GM19043 (cell line): ENCODE data around the gene DEPDC1B.
"Not testable (repeated sequence)": the region's sequence is repeated elsewhere in the genome, so short reads cannot be mapped to it uniquely, and the experiment has no call there.

ENCODE experiments used
- ATAC-seq: cut with Tn5 transposase; IDR thresholded peaks from one replicate; pipeline ENCODE4 v1.9.1; 2021; ENCODE audit warnings: low read depth; ENCODE audit not compliant: unreplicated experiment

DEPDC1B gene

DNA sequence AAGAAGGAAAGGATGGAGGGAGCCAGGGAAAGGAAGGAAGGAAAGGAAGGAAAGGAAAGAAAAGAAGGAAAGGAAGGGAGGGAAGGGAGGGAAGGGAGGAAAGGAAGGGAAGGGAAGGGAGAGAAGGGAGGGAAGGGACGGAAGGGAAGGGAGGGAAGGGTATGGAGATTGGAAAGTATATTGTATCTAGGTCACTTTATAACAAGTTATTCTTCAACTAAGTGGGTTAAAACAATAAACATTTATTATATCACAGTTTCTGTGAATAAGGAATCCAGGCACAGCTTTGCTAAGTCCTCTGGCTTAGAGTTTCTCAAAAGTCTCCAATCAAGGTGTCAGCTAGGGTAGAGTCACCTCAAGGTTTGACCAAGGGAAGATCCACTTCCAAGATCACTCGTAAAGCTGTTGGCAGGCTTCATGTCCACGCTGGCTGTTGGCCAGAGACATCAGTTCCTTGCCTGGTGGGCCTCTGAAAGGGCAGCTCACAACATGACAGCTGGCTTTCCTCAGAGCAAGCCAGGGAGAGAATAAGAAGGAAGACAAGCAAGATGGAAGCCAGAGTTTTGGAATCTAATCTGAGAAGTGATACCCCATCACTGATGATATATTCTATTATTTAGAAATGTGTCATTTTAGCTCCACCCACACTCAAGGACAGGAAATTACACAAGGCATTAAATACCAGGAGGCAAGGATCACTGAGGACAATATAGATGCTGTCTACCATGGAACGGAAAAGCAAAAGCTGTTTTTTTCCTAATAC, 105.1 kb downstream of the DEPDC1B start:
- ATAC-seq, result no peak

DNA sequence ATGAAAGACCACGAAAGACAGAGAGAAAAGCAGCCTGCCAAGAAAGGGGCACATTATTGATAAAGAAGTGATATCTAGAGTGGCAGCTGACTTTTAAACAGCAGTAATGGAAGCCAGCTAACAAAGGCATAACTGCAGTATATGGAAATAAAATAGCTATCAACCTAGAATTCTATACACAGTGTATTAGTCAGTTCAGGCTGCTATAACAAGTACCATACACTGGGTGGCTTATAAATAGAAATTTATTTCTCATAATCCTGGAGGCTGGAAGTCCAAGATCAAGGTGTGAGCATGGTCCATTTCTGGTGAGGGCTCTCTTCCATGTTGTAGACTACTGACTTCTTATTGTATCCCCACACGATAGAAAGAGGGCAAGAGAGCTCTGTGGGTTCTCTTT, 109.8 kb downstream of the DEPDC1B start:
- no peak for ATAC-seq

DNA sequence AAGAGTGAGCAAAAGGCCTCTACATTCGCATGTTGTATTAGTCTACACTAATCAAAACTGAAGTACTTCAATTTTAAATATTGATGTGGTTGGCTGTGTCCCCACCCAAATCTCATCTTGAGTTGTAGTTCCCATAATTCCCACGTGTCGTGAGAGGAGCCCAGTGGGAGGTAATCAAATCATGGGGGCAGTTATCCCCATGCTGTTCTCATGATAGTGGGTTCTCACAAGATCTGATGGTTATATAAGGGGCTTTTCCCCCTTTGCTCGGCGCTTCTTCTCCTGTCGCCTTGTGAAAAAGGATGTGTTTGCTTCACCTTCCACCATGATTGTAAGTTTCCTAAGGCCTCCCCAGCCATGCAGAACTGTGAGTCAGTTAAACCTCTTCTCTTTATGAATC, 112.7 kb downstream of the DEPDC1B start:
- not testable (repeated sequence) for ATAC-seq

DNA sequence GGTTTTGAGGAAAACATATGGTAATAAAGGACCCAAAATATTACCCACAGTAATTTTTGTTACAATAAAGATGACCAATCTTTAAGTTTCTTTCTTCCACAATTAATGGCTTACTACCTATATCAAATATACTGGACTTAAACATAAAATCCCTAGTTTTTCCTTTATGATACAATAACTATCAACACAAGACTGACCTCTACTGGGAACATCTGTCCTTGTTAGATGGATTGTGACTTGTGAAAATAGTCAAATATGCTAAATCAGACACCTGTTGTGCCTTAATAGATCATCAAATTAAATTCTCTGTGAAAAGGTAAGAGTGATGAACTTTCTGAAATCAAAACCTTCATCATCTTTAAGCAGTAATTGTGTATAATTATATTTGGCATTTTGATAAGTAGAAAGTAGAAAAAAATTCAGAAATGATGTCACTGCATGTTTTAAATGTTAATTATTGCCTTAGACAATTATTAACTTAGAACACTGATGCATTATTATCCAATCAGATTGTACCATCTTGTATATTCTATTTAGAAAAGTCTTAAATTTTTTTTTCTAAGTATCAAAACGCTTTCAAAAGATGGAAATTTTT, 113.6 kb downstream of the DEPDC1B start:
- ATAC-seq, result no peak

DNA sequence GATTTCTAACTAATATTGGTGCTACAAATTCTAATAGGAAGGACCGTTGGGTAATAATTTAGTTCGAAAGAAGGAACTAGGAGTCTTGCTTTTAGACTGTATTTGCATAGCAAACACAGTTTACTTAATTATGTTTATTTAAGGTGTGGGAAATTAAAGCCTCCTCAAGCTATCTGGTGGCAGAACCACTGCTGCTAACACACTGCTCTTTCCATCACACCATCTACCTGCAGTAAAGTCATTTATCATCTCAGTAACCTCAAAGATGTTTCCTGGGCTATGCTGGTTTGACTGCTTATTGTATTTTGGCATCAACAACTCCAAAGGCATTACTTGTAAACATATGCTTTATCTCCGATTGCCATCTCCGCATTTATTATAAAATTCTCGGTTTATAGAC, 114.3 kb downstream of the DEPDC1B start:
- no peak for ATAC-seq

DNA sequence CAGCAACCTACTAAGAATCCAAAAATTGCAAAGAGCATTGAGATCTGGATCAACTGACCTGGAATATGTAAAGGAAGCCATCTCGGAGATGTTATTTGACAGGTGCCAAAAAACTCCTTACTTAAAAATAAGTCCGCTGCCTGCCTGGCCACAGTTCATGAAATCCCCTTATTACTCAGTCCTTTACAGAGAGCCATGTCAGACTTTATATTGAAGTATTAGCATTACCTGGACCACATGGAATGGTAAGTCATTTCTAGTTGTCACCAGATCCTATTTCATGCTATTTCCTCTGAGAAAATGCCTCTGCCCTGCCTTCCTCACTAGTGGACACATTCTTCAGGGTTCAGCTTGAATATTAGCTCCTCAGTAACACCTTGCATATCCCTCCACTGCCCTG, 115.7 kb downstream of the DEPDC1B start:
- no peak for ATAC-seq

DNA sequence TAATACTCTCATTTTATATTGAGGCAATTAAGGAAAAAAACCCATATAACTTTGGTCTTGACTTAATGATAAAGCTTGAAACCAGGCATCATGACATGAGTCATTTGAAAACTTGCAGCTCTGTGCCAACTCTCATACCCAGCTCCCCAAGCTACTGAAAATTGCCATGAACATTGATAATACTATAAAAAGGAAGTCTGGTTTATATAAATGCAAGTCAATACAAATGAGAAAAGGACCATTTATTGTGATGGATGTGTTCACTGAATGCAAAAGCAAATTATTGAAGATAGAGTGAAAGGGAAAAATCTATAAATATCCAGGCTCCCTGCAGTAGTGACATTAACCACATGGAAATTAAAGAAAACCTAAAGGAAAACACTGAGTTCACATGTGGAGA, 116.3 kb downstream of the DEPDC1B start:
- ATAC-seq, result no peak

DNA sequence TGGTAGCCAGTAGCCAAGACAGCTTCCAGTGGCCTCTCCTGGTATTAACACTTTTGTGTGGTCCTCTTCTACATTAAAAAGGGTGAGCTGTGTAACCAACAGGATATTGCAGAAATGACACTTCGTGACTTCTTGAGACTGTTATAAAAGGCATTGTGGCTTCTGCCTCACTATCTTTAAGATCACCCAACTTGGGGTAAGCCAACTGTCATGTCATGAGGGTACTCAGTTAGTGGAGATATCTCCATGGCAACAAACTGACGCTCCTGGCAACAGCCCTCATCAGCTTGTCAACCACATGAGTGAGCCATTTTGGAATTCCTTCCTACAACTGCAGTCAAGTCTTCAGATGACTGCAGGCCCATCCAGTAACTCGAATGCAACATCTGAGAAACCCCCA, 121.7 kb downstream of the DEPDC1B start:
- ATAC-seq, result no peak

DNA sequence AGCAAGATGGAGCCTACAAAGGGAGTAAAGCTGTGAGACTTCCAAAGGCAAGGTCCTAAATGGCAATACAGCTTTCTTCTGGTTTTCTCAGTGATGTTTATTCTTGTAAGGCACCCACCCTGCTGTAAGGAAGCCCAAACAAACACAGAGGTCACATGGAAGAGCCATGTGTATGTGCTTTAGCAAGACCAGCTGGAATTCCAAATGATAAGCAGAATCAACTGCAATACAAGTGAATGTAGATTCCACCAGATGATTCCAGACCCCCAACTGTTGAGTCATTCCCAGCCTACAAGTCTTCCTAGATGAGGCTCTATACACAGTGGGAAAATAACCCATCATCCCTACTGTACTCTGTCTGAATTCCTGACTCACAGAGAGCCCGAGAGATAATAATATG, 122.8 kb downstream of the DEPDC1B start:
- ATAC-seq, result no peak

DNA sequence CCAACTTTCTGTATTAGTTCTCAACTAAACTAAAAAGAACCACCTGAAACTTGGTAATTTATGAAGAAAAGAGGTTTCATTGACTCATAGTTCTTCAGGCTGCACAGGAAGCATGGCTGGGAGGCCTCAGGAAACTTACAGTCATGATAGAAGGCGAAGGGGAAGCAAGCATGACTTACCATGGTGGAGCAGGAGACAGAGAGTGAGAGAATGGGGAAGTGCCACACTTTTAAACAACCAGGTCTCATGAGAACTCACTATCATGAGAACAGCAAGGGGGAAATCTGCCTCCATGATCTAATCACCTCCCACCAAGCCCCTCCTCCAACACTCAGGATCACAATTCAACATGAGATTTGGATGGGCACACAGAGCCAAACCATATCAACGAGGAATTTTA, 123.5 kb downstream of the DEPDC1B start:
- no peak for ATAC-seq

DNA sequence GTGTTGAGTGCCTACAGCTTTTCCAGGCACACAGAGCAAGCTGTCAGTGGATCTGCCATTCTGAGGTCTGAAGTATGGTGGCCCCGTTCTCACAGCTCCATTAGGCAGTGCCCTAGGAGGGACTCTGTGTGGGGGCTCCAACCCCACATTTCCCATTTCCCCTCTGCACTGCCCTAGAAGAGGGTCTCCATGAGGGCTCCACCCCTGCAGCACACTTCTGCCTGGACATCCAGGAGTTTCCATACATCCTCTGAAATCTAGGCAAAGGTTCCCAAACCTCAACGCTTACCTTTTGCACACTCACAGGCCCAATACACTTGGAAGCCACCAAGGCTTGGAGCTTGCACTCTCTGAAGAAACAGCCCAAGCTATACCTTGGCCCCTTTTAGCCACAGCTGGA, 131.3 kb downstream of the DEPDC1B start:
- ATAC-seq, result no peak

DNA sequence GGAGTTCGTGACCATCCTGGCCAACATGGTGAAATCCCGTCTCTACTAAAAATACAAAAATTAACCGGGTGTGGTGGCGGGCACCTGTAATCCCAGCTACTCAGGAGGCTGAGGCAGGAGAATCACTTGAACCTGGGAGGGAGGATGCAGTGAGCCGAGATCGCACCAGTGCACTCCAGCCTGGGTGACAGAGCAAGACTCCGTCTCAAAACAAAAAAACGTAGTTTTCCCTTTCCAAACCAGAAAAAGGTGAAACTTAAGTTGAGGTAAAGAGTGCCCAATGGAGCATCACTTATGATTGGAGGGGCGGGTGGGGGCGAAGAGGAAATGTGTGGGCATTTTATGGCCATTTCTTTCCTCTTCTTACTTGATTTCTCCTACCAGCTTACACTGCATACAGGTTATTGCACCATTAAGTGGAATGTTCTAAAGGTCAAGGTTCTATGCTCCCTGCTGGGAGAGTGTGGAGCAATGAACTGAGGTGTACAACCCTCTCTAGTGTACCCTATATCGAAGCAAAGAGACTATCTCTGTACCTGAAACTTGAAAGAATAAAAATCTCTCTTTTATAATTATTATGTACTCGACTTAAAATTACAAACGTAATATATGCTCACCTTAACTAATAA, 136.2 kb downstream of the DEPDC1B start:
- no peak for ATAC-seq

DNA sequence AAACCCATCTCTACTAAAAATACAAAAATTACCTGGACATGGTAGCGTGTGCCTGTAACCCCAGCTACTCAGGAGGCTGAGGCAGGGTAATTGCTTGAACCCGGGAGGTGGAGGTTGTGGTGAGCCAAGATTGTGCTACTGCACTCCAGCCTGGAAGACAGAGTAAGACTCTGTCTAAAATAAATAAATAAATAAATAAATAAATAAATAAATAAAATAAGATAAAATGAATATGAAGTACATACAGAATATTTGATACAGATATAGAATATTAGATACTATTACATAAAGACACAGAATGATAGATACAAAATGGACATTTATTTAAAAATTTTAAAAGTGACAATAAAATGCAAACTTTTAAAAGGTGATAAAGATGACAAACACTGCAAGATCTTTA, 146.7 kb downstream of the DEPDC1B start:
- ATAC-seq, result not testable (repeated sequence)

DNA sequence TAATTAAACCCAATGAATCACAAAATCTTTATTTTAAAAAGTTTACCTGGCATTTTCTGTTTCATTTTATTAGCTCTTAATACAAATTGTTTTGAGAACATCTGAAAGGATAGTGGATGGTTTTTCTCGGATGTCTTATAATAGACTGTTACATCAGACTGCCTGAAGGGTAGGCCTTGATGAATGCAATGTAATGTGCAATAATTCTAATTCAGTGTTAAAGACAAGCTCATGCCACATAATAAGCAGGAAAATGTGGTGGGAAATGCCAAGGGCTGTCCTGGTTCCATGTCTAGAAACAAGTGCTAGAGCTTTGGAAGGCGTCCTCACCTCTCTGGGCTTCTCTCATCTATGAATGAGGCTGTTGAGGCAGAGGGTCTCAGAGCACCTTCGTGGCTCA, 148.1 kb downstream of the DEPDC1B start:
- no peak for ATAC-seq

DNA sequence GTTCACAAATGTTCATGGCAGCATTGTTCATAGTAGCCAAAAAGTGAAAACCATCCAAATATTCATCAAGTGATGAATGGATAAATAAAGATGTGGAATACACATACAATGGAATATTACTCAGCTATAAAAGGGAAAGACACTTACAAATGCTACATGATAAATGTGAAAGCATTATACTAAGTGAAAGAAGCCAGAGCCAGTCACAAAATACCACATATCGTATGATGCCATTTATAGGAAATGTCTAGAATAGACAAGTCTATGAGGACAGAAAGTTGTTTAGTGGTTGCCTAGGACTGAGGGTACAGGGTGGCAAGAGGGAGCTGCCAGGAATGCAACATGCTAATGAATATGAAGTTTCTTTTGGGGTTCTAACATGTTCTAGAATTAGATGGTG, 148.7 kb downstream of the DEPDC1B start:
- no peak for ATAC-seq

DNA sequence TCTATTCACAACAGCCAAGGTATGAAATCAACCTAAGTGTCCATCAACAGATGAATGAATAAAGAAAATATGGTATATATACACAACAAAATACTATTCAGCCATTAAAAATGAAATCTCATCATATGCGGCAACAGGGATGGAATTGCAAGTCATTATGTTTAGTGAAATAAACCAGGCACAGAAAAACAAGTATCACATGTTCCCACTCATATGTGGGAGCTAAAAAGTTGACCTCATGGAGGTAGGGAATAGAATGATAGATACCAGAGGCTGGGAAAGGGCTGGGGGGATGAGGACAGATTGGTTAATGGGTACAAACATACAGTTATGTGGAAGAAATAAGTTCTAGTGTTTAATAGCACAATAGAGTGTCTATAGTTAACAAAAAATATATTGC, 149.7 kb downstream of the DEPDC1B start:
- ATAC-seq, result no peak

DNA sequence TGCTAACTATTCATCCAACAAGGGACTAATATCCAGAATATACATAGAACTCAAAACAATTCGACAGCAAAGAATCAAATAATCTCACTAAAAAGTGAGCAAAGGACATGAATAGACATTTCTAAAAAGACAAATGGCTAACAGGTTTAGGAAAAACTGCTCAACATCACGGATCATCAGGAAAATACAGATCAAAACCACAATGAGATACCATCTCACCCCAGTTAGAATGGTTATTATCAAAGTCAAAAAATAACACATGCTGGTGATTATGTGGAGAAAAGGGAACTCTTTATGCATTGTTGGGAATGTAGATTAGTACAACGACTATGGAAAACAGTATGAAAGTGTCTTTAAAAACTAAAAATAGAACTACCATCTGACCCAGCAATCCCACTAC, 150.1 kb downstream of the DEPDC1B start:
- ATAC-seq, result no peak
